HepG2 (cell line): ENCODE results near the gene ALB.
A peak's percentile ranks its signal among the peaks of the same experiment; 100 is the strongest.

Source experiments
- BHLHE40 ChIP-seq: IDR thresholded peaks from 2 replicates; pipeline ENCODE4 v1.6.1; 2011; ENCODE audit warnings: low read length, improper control_type of control experiment
- EP300 ChIP-seq, 3 experiments: sonication (generic) in 1 of 3; formaldehyde crosslinking in 1 of 3; IDR thresholded peaks; 2 replicates each; pipeline versions ENCODE4 v1.5.1 to v1.6.1; 2011 to 2020; ENCODE audit warnings: low read depth in 2 of 3, low read length in 2 of 3, borderline replicate concordance in 1 of 3, improper control_type of control experiment in 1 of 3, mild to moderate bottlenecking in 1 of 3, missing genetic modification reagents in 1 of 3, moderate library complexity in 1 of 3
- GTF3A ChIP-seq: sonication (generic); formaldehyde crosslinking; conservative IDR thresholded peaks from 2 replicates; pipeline ENCODE4 v1.4.0; 2020; ENCODE audit warnings: mild to moderate bottlenecking, missing genetic modification reagents
- MED1 ChIP-seq: sonication (generic); formaldehyde crosslinking; IDR thresholded peaks from 2 replicates; pipeline ENCODE4 v1.4.0; 2020; ENCODE audit warnings: missing genetic modification reagents
- POLR2AphosphoS5 ChIP-seq: IDR thresholded peaks from 2 replicates; pipeline ENCODE4 v1.6.1; 2012; ENCODE audit warnings: low read depth, low read length
- PRMT3 ChIP-seq: sonication (generic); formaldehyde crosslinking; IDR thresholded peaks from 2 replicates; pipeline ENCODE4 v1.8.1; 2022; ENCODE audit warnings: low read depth, mild to moderate bottlenecking, moderate library complexity, missing genetic modification reagents, borderline replicate concordance
- YY1 ChIP-seq: IDR thresholded peaks from 2 replicates; pipeline ENCODE4 v1.6.1; 2011; ENCODE audit warnings: low read length, low read depth, moderate library complexity, mild to moderate bottlenecking; ENCODE audit not compliant: insufficient read depth, insufficient replicate concordance
- ZBTB7A ChIP-seq: sonication (generic); formaldehyde crosslinking; IDR thresholded peaks from 2 replicates; pipeline ENCODE4 v1.8.0; 2022; ENCODE audit warnings: mild to moderate bottlenecking, missing genetic modification reagents
- ZNF468 ChIP-seq: sonication (generic); formaldehyde crosslinking; IDR thresholded peaks from 2 replicates; pipeline ENCODE4 v1.8.0; 2022; ENCODE audit warnings: mild to moderate bottlenecking, moderate library complexity, missing genetic modification reagents
- TF ChIP-seq, protein P1 (sequence below): sonication (generic); formaldehyde crosslinking; IDR thresholded peaks from 2 replicates; pipeline ENCODE4 v1.4.0; 2020; ENCODE audit warnings: missing genetic modification reagents
- TF ChIP-seq, protein P2 (sequence below), 2 experiments: IDR thresholded peaks; 2 replicates each; pipeline ENCODE4 v1.6.1; 2011 to 2012; ENCODE audit warnings: low read length in 2 of 2, borderline replicate concordance in 1 of 2, low read depth in 1 of 2, mild to moderate bottlenecking in 1 of 2, moderate library complexity in 1 of 2
- TF ChIP-seq, protein P3 (sequence below): sonication (generic); formaldehyde crosslinking; IDR thresholded peaks from 2 replicates; pipeline ENCODE4 v1.4.0; 2020; ENCODE audit warnings: missing genetic modification reagents

DNA sequence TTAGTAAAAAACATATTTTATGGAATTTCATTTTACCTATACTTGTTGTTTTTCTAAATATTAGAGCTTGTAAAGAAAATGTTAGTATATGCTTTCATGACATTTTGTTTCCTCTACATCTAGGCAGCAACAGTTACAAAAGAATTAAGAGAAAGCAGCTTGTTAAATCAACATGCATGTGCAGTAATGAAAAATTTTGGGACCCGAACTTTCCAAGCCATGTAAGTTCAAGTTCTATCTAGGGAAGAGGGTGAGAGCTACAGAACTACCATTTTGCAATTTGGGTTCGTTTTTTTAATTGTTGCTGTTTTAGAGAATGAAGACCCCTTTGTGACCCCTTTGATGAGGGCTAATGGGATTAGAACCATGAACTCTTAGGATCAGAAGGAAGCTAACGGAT, 39.1 kb downstream of the ALB start:
- TF ChIP-seq BHLHE40: no peak
- TF ChIP-seq YY1: no peak
- TF ChIP-seq, protein P1, sequence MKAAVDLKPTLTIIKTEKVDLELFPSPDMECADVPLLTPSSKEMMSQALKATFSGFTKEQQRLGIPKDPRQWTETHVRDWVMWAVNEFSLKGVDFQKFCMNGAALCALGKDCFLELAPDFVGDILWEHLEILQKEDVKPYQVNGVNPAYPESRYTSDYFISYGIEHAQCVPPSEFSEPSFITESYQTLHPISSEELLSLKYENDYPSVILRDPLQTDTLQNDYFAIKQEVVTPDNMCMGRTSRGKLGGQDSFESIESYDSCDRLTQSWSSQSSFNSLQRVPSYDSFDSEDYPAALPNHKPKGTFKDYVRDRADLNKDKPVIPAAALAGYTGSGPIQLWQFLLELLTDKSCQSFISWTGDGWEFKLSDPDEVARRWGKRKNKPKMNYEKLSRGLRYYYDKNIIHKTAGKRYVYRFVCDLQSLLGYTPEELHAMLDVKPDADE: no peak
- no peak for TF ChIP-seq PRMT3 (CRISPR knock-in tag)
- TF ChIP-seq, protein P2, sequence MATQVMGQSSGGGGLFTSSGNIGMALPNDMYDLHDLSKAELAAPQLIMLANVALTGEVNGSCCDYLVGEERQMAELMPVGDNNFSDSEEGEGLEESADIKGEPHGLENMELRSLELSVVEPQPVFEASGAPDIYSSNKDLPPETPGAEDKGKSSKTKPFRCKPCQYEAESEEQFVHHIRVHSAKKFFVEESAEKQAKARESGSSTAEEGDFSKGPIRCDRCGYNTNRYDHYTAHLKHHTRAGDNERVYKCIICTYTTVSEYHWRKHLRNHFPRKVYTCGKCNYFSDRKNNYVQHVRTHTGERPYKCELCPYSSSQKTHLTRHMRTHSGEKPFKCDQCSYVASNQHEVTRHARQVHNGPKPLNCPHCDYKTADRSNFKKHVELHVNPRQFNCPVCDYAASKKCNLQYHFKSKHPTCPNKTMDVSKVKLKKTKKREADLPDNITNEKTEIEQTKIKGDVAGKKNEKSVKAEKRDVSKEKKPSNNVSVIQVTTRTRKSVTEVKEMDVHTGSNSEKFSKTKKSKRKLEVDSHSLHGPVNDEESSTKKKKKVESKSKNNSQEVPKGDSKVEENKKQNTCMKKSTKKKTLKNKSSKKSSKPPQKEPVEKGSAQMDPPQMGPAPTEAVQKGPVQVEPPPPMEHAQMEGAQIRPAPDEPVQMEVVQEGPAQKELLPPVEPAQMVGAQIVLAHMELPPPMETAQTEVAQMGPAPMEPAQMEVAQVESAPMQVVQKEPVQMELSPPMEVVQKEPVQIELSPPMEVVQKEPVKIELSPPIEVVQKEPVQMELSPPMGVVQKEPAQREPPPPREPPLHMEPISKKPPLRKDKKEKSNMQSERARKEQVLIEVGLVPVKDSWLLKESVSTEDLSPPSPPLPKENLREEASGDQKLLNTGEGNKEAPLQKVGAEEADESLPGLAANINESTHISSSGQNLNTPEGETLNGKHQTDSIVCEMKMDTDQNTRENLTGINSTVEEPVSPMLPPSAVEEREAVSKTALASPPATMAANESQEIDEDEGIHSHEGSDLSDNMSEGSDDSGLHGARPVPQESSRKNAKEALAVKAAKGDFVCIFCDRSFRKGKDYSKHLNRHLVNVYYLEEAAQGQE (IDR thresholded peaks at IDR 0.05; ENCODE audit: borderline replicate concordance in 1 of 2, low read depth in 1 of 2, low read length in 2 of 2): no peak
- peak; percentile 56 for TF ChIP-seq POLR2AphosphoS5
- no peak for TF ChIP-seq GTF3A
- TF ChIP-seq, protein P3, sequence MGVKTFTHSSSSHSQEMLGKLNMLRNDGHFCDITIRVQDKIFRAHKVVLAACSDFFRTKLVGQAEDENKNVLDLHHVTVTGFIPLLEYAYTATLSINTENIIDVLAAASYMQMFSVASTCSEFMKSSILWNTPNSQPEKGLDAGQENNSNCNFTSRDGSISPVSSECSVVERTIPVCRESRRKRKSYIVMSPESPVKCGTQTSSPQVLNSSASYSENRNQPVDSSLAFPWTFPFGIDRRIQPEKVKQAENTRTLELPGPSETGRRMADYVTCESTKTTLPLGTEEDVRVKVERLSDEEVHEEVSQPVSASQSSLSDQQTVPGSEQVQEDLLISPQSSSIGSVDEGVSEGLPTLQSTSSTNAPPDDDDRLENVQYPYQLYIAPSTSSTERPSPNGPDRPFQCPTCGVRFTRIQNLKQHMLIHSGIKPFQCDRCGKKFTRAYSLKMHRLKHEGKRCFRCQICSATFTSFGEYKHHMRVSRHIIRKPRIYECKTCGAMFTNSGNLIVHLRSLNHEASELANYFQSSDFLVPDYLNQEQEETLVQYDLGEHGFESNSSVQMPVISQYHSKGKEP (CRISPR knock-in tag): no peak
- TF ChIP-seq ZBTB7A (CRISPR knock-in tag): no peak
- TF ChIP-seq EP300 (IDR thresholded peaks at IDR 0.05; ENCODE audit: low read depth in 2 of 2, low read length in 2 of 2): no peak
- TF ChIP-seq EP300 (CRISPR knock-in tag; IDR thresholded peaks at IDR 0.05; ENCODE audit: borderline replicate concordance): no peak
- TF ChIP-seq ZNF468 (CRISPR knock-in tag): no peak
- TF ChIP-seq MED1 (CRISPR knock-in tag): no peak
